Pancreas (tissue), 10 donors: ENCODE results near the gene RPS16. TPM values are rescaled to one million over a fixed set of nuclear protein-coding genes. Genes with fewer than 3 reads are reported as not detected.

Experiments
- ATAC-seq, 4 donors: fragments of 200-7000 bp; cut with Tn5 transposase; one replicate each; pipeline versions ENCODE4 v1.8.0 to v1.9.1; 2020; ENCODE audit warnings: mild to moderate bottlenecking in 4 of 4, moderate library complexity in 4 of 4
- DNase-seq, 6 donors: peaks; one replicate each; pipeline ENCODE4 v3.0.0-alpha.2; 2020
- FAIRE-seq: peaks from 2 replicates; lab custom pipeline; 2012; peaks lifted over from hg19 to GRCh38; lab: Jason Lieb, UNC
- H3K27ac ChIP-seq, 4 donors: fragments of 200-600 bp; sonication (generic); 1 replicate in 3 of 4; 2 replicates in 1 of 4; pipeline versions ENCODE4 v1.5.0 to v1.8.0; 2020
- H3K27me3 ChIP-seq, 4 donors: fragments of 200-600 bp; one replicate each; pipeline ENCODE4 v1.8.0; 2021
- H3K36me3 ChIP-seq, 3 donors: fragments of 200-600 bp; sonication (generic) in 1 of 3; one replicate each; pipeline versions ENCODE4 v1.5.0 to v1.8.0; 2020 to 2021
- H3K4me1 ChIP-seq, 3 donors: fragments of 200-600 bp; one replicate each; pipeline ENCODE4 v1.8.0; 2021
- H3K4me3 ChIP-seq, 4 donors: fragments of 200-600 bp; sonication (generic) in 2 of 4; one replicate each; pipeline versions ENCODE4 v1.5.0 to v1.8.0; 2020 to 2021
- H3K9me3 ChIP-seq, 4 donors: fragments of 200-600 bp; one replicate each; pipeline ENCODE4 v1.8.0; 2021
- WGBS, 2 donors: extraction: QIAGEN DNeasy Blood & Tissue Kit; methylation state at CpG; one replicate each; pipeline ENCODE4 v1.1.7; 2013; 5-methylcytosine and 5-hydroxymethylcytosine counted together
- intact Hi-C, 3 donors: fragments of 100-400 bp; cut with DNase I; formaldehyde crosslinking; loops; one replicate each; pipeline versions ENCODE4 v1.11.1 to v1.14.2; 2022
- polyA plus RNA-seq, 2 donors: library from polyadenylated mRNA; stranded (reverse); fragments of 200-250 nt; gene quantifications; one replicate each; pipeline ENCODE4 v1.2.3, GENCODE V29; 2013
- total RNA-seq, 6 donors: library from RNA; stranded (reverse); fragmentation: NEBNext Ultra II Directional in 4 of 6; extraction: Animal tissue kit (Norgen Biotek cat#: 25700) in 4 of 6; gene quantifications; one replicate each; pipeline versions ENCODE4 v1.2.1 to v1.2.4, GENCODE V29; 2021 to 2023
- TF ChIP-seq, protein P1 (sequence below), 4 donors: fragments of 200-600 bp; sonication (generic) in 3 of 4; IDR thresholded peaks; one replicate each; pipeline versions ENCODE4 v1.5.0 to v1.8.0; 2021; ENCODE audit warnings: antibody characterized with exemption in 4 of 4
- donor health status: healthy with polysubstance abuse.
- donor health status: DM: no; HTN: no; CAD: no; lungs with moderate emphysema.
- donor health status: DM: no; HTN: no; CAD: no.
- donor health status: control.
- donor health status: control.
- donor health status: Bipolar disorder and iron deficiency.
- donor health status: DM: yes; HTN: yes; CAD: no.
- donor health status: DM: no; HTN: no; CAD: no.
- donor health status: DM: no; HTN: no; CAD: no.
- donor health status: DM: yes; HTN: yes; CAD: no.

The RPS16 gene
- total and polyA plus RNA-seq, 8 donors, result 920 to 1,759 (median 1,249) TPM

DNA sequence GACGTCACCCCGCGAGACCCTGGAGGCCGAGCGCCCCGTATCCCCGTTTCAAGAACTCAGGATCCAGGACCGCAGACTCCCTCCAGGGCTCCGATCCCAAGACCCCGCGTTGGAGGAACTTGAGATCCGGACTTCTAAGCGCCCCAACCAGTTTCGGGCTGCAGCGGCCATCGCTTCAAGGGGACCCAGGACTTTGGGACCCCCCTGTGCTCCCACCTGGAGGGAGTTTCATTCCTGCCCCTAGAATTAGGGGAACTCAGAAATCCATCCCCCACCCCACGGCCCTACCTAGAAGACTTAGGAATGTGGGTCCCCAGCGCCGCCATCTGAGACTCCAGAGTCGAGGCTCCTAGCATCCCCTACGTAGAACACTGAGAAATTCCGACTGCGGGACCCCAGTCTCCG, 22.9 kb downstream of the RPS16 start:
- peaks cover 0 to 5% (median 0%) of the 10 kb centered on the region in 3 donors for H3K36me3 ChIP-seq
- H3K27me3 ChIP-seq, result no peaks in the 10 kb centered on the region
- 1 to 2% methylated on average over 24 of the region's 24 CpGs for WGBS, 2 donors
- FAIRE-seq, result no peak
- ATAC-seq, result no peak
- peak in 2 of 6 donors; percentile 51 to 56 for DNase-seq
- intact Hi-C loops, result no loop called here
- H3K4me1 ChIP-seq, result peaks cover 12 to 20% (median 15%) of the 10 kb centered on the region in 3 donors
- TF ChIP-seq, protein P1, sequence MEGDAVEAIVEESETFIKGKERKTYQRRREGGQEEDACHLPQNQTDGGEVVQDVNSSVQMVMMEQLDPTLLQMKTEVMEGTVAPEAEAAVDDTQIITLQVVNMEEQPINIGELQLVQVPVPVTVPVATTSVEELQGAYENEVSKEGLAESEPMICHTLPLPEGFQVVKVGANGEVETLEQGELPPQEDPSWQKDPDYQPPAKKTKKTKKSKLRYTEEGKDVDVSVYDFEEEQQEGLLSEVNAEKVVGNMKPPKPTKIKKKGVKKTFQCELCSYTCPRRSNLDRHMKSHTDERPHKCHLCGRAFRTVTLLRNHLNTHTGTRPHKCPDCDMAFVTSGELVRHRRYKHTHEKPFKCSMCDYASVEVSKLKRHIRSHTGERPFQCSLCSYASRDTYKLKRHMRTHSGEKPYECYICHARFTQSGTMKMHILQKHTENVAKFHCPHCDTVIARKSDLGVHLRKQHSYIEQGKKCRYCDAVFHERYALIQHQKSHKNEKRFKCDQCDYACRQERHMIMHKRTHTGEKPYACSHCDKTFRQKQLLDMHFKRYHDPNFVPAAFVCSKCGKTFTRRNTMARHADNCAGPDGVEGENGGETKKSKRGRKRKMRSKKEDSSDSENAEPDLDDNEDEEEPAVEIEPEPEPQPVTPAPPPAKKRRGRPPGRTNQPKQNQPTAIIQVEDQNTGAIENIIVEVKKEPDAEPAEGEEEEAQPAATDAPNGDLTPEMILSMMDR (IDR thresholded peaks at IDR 0.05), result peak in 3 of 4 donors; percentile 10 to 89 (median 20)
- peak overlapping the region; percentile 60 to 96 (median 74) for H3K4me3 ChIP-seq
- H3K9me3 ChIP-seq, result no peaks in the 10 kb centered on the region
- peak overlapping the region; percentile 31 to 74 (median 57) for H3K27ac ChIP-seq

DNA sequence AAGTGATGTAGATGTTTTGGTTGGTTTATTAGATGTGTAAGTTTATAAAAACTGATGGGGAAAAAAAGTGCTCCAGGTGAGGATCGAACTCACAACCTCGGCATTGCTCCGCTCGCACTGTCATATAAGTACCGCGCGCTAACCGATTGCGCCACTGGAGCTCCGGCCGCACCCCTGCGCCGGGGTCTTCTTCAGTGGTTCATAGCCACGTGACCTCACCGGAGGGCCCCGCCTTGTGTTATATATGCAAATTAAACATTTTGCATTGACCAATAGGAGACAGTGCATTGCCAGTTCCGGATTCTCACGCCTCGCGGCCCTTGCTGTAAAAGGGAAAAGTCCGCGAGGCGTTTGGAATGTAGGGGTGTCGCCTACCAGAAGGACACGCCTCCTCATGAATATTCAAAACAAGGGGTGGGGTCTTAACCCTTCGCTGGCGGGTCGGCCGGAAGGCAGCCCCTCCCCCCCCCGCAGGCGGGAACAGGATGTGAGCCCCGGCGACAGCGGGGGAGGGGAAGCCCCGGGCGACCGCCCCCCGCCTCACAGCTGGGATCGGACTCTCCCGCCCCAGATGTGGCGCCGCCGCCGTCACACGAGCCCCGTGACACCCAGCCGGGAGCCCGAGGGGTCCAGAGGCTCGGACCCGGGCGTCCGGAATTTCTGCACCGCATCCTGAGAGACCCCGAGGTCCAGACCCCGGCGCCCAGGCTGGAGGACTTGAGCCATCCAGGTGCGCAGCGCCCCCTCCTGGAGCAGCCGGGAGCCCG, 23.5 kb downstream of the RPS16 start, which contains the start of gene PLEKHG2:
Gene PLEKHG2, plus strand, starts transcription at position 570 of the 767 bp plus-strand sequence. CDS start 1,418 bp downstream, outside the sequence.
- intact Hi-C loops, result no loop called here
- H3K4me1 ChIP-seq, result peaks cover 12 to 20% (median 15%) of the 10 kb centered on the region in 3 donors
- H3K9me3 ChIP-seq, result no peaks in the 10 kb centered on the region
- peak; percentile 63 to 71 (median 68) for ATAC-seq
- FAIRE-seq, result peak; percentile 98
- peak within 1 kb of the TSS; percentile 89 to 99 (median 94) for H3K27ac ChIP-seq
- DNase-seq, result peak; percentile 94 to 98 (median 96)
- WGBS, 2 donors, result 0% methylated on average over 52 to 60 of the region's 60 CpGs
- peaks cover 0 to 5% (median 0%) of the 10 kb centered on the region in 3 donors for H3K36me3 ChIP-seq
- no peaks in the 10 kb centered on the region for H3K27me3 ChIP-seq
- TF ChIP-seq, protein P1 (IDR thresholded peaks at IDR 0.05), result peak in 3 of 4 donors; percentile 59 to 76 (median 69)
- H3K4me3 ChIP-seq, result peak within 1 kb of the TSS; percentile 60 to 96 (median 74)

DNA sequence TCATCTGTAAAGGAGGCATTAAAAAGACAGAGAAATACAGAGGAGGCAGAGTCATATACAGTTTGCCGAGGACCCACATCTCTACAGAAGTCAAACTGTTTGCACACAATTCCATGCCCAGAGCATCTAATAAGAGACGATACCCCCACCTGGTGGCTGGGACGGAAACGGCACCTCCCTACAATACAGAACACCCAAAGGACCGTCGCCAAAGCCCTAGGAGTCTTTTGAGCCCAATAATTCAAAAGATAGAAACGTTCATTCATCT, 24.0 kb downstream of the RPS16 start:
- Histone ChIP-seq H3K4me3 (peak overlapping the region in 3 of 4 donors; percentile 70 to 96 (median 79)), H3K4me1 (peaks cover 12 to 20% (median 15%) of the 10 kb centered on the region in 3 donors), H3K9me3 (no peaks in the 10 kb centered on the region), H3K36me3 (peaks cover 0 to 5% (median 0%) of the 10 kb centered on the region in 3 donors), H3K27me3 (no peaks in the 10 kb centered on the region), H3K27ac (peak overlapping the region; percentile 89 to 99 (median 94))
- intact Hi-C loops, result no loop called here
- DNase-seq (peak; percentile 83 to 92 (median 90)), FAIRE-seq (no peak), ATAC-seq (peak; percentile 47 to 66 (median 60))
- 0 to 1% methylated on average over 7 of the region's 7 CpGs for WGBS, 2 donors
- TF ChIP-seq, protein P1 (IDR thresholded peaks at IDR 0.05), result peak; percentile 82 to 90 (median 88)

DNA sequence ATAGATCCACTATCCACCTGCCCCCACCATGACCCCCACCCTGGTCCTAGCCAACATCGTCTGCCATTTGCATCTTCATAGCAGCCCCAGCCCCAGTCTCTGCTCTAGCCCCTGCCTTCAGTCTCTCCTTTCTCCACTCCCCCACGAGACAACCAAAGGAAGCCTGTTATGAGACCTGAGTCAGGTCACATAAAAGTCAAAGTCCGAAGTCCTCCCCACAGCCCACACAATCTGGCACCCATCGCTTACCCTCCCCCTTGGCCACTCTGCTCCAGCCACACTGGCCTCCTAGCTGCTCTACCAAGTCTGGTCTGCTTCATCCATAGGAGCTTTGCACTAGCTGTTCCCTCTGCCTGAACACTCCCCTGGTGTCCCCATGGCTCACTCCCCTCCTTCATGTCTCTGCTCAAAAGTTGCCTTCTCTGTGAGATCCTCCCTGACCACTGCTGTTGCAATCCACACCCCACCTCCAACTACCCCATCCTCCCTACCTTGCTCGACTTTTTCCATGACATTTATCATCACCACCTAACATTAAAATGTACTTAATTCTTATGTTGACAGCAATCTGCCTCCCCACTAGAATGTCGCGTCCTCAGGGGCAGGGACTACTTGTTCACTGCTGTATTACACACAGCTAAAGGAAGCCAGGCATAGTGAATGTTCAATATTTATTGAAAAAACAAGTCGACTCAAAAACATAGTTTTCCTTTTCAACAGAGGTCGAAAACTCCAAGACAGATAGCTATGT, 24.5 kb downstream of the RPS16 start:
- H3K27me3 ChIP-seq, result no peaks in the 10 kb centered on the region
- H3K36me3 ChIP-seq, result peaks cover 0 to 5% (median 0%) of the 10 kb centered on the region in 3 donors
- WGBS, 2 donors, result 2 to 3% methylated on average over 9 of the region's 9 CpGs
- no peaks in the 10 kb centered on the region for H3K9me3 ChIP-seq
- peak; percentile 1 to 25 (median 3) for ATAC-seq
- intact Hi-C loops, result no loop called here
- peak in 5 of 6 donors; percentile 68 to 75 (median 70) for DNase-seq
- peaks cover 12 to 20% (median 15%) of the 10 kb centered on the region in 3 donors for H3K4me1 ChIP-seq
- no peak for FAIRE-seq
- peak overlapping the region; percentile 89 to 99 (median 94) for H3K27ac ChIP-seq
- TF ChIP-seq, protein P1 (IDR thresholded peaks at IDR 0.05), result no peak
- peak overlapping the region in 2 of 4 donors; percentile 70 to 96 for H3K4me3 ChIP-seq
